ENCODE data around the gene LTF. TPM values are rescaled to one million over a fixed set of nuclear protein-coding genes. Genes with fewer than 3 reads are reported as not detected.

Gene LTF
- total RNA-seq, 1 experiment from 2014 or later = not detected

- no peaks in the 10 kb centered on the region for H3K27me3 ChIP-seq (ENCODE audit: low read length)
- no peaks in the 10 kb centered on the region for H3K9me3 ChIP-seq (ENCODE audit: low read length)
- H3K36me3 ChIP-seq (ENCODE audit: insufficient read depth, low read length) = no peaks in the 10 kb centered on the region
- no peak overlapping the region for H3K4me3 ChIP-seq (ENCODE audit: low read length)
- H2AFZ ChIP-seq (ENCODE audit: low read length) = no peak overlapping the region
- no peak overlapping the region for H3K4me2 ChIP-seq (ENCODE audit: low read depth, low read length, poor library complexity, severe bottlenecking)
- no peaks in the 10 kb centered on the region for H3K4me1 ChIP-seq (ENCODE audit: low read length)
- no peak overlapping the region for H3K27ac ChIP-seq (ENCODE audit: low read length)
- peak; percentile 52 for DNase-seq
- no peaks in the 10 kb centered on the region for H3K79me2 ChIP-seq (ENCODE audit: low read length)
- no peaks in the 10 kb centered on the region for H3K9me2 ChIP-seq (replicated peaks; ENCODE audit: insufficient read depth, low read length)
- peaks cover 2% of the 10 kb centered on the region; the same call in 1 of the 2 replicates for H4K20me1 ChIP-seq (ENCODE audit: insufficient read depth, low read depth, low read length)
- H3K9ac ChIP-seq (ENCODE audit: low read length) = no peak overlapping the region
These were observed 14.8 kb downstream of the LTF start for GRCh38 chr3:46449755-46450552.

GRCh38 chr3:46448721-46449120 is 16.0 kb downstream of the LTF start:
- H3K4me2 ChIP-seq (ENCODE audit: low read depth, low read length, poor library complexity, severe bottlenecking) = no peak overlapping the region
- H3K4me3 ChIP-seq (ENCODE audit: low read length) = no peak overlapping the region

GRCh38 chr3:46447228-46447985 is 17.3 kb downstream of the LTF start:
- H3K4me3 ChIP-seq (ENCODE audit: low read length) = no peak overlapping the region
- H3K79me2 ChIP-seq (ENCODE audit: low read length) = no peaks in the 10 kb centered on the region
- no peaks in the 10 kb centered on the region for H3K9me3 ChIP-seq (ENCODE audit: low read length)
- H3K4me2 ChIP-seq (ENCODE audit: low read depth, low read length, poor library complexity, severe bottlenecking) = no peak overlapping the region
- H3K9me2 ChIP-seq (replicated peaks; ENCODE audit: insufficient read depth, low read length) = no peaks in the 10 kb centered on the region
- H3K9ac ChIP-seq (ENCODE audit: low read length) = no peak overlapping the region
- H2AFZ ChIP-seq (ENCODE audit: low read length) = no peak overlapping the region
- H3K36me3 ChIP-seq (ENCODE audit: insufficient read depth, low read length) = no peaks in the 10 kb centered on the region
- no peaks in the 10 kb centered on the region; the same call in 1 of the 2 replicates for H4K20me1 ChIP-seq (ENCODE audit: insufficient read depth, low read depth, low read length)
- H3K4me1 ChIP-seq (ENCODE audit: low read length) = no peaks in the 10 kb centered on the region
- H3K27me3 ChIP-seq (ENCODE audit: low read length) = no peaks in the 10 kb centered on the region
- DNase-seq = no peak
- H3K27ac ChIP-seq (ENCODE audit: low read length) = no peak overlapping the region

More at GRCh38 chr3:46448721-46449120, 16.0 kb downstream of the LTF start:
- no peak overlapping the region for H2AFZ ChIP-seq (ENCODE audit: low read length)
- no peaks in the 10 kb centered on the region for H3K9me3 ChIP-seq (ENCODE audit: low read length)
- no peaks in the 10 kb centered on the region for H3K79me2 ChIP-seq (ENCODE audit: low read length)
- no peaks in the 10 kb centered on the region for H3K4me1 ChIP-seq (ENCODE audit: low read length)
- DNase-seq = no peak
- no peak overlapping the region for H3K9ac ChIP-seq (ENCODE audit: low read length)
- H3K9me2 ChIP-seq (replicated peaks; ENCODE audit: insufficient read depth, low read length) = no peaks in the 10 kb centered on the region
- no peaks in the 10 kb centered on the region for H3K27me3 ChIP-seq (ENCODE audit: low read length)
- H3K36me3 ChIP-seq (ENCODE audit: insufficient read depth, low read length) = no peaks in the 10 kb centered on the region
- H4K20me1 ChIP-seq (ENCODE audit: insufficient read depth, low read depth, low read length) = no peaks in the 10 kb centered on the region; the same call in 1 of the 2 replicates
- no peak overlapping the region for H3K27ac ChIP-seq (ENCODE audit: low read length)

GRCh38 chr3:46442576-46443530 is 21.9 kb downstream of the LTF start:
- Histone ChIP-seq H3K4me1 (ENCODE audit: low read length) (peaks cover 19% of the 10 kb centered on the region), H3K9me2 (replicated peaks; ENCODE audit: insufficient read depth, low read length) (no peaks in the 10 kb centered on the region), H3K9me3 (ENCODE audit: low read length) (no peaks in the 10 kb centered on the region), H3K27me3 (ENCODE audit: low read length) (no peaks in the 10 kb centered on the region), H3K27ac (ENCODE audit: low read length) (no peak overlapping the region), H3K4me3 (ENCODE audit: low read length) (no peak overlapping the region), H4K20me1 (ENCODE audit: insufficient read depth, low read depth, low read length) (no peaks in the 10 kb centered on the region; the same call in 1 of the 2 replicates), H3K9ac (ENCODE audit: low read length) (no peak overlapping the region), H3K79me2 (ENCODE audit: low read length) (no peaks in the 10 kb centered on the region), H3K4me2 (ENCODE audit: low read depth, low read length, poor library complexity, severe bottlenecking) (no peak overlapping the region), H3K36me3 (ENCODE audit: insufficient read depth, low read length) (no peaks in the 10 kb centered on the region), H2AFZ (ENCODE audit: low read length) (no peak overlapping the region)
- DNase-seq = peak; percentile 83

DNA sequence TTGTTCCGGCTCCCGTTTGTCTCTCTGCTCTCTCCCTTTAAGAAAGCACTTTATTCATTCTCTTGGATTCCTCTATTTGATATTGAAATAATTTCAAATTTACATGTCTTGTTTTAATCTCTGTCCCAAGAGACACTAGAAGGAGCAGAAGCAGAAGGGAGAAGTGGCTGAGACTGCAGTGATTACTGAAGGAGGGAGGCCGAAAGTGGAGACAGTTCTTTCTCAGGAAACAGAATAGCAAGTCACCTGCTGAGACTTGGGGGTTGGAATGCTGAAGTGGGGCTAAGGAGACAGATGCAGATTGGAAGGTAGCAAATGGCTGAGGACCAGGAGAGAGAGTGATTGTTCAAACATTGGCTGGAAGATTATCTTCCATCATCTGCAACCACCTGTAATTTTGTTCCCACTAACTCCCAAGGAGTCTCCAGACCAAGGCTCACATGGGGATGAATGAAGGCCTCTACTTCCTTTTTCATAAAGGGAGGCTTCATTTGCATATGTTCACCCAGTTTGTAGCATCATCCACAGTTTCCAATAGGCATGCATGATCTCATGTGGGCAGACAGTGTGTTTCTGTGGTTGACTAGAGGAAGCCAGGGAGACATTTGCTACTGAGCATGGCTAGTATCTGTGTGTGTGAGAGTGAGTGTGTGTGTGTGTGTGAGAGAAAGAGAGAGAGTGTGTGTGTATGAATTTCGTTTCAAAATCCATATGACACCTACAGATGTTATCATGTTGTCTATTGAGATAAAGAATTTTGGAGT is 24.0 kb downstream of the LTF start:
- no peak overlapping the region for H3K9ac ChIP-seq (ENCODE audit: low read length)
- H3K79me2 ChIP-seq (ENCODE audit: low read length) = no peaks in the 10 kb centered on the region
- no peaks in the 10 kb centered on the region; the same call in 1 of the 2 replicates for H4K20me1 ChIP-seq (ENCODE audit: insufficient read depth, low read depth, low read length)
- H3K27me3 ChIP-seq (ENCODE audit: low read length) = no peaks in the 10 kb centered on the region
- H3K4me1 ChIP-seq (ENCODE audit: low read length) = peaks cover 19% of the 10 kb centered on the region
- H2AFZ ChIP-seq (ENCODE audit: low read length) = no peak overlapping the region
- DNase-seq = peak; percentile 80
- H3K4me3 ChIP-seq (ENCODE audit: low read length) = peak overlapping the region; percentile 21; the same call in 1 of the 2 replicates
- H3K9me3 ChIP-seq (ENCODE audit: low read length) = no peaks in the 10 kb centered on the region
- H3K36me3 ChIP-seq (ENCODE audit: insufficient read depth, low read length) = no peaks in the 10 kb centered on the region
- H3K27ac ChIP-seq (ENCODE audit: low read length) = no peak overlapping the region
- peak overlapping the region; percentile 40 for H3K4me2 ChIP-seq (ENCODE audit: low read depth, low read length, poor library complexity, severe bottlenecking)
- no peaks in the 10 kb centered on the region for H3K9me2 ChIP-seq (replicated peaks; ENCODE audit: insufficient read depth, low read length)

- Histone ChIP-seq H2AFZ (ENCODE audit: low read length) (no peak overlapping the region), H3K4me2 (ENCODE audit: low read depth, low read length, poor library complexity, severe bottlenecking) (no peak overlapping the region), H3K4me1 (ENCODE audit: low read length) (peaks cover 19% of the 10 kb centered on the region), H3K27ac (ENCODE audit: low read length) (no peak overlapping the region), H3K9me3 (ENCODE audit: low read length) (no peaks in the 10 kb centered on the region), H3K79me2 (ENCODE audit: low read length) (no peaks in the 10 kb centered on the region), H3K36me3 (ENCODE audit: insufficient read depth, low read length) (no peaks in the 10 kb centered on the region), H3K9ac (ENCODE audit: low read length) (no peak overlapping the region), H3K9me2 (replicated peaks; ENCODE audit: insufficient read depth, low read length) (no peaks in the 10 kb centered on the region), H3K4me3 (ENCODE audit: low read length) (no peak overlapping the region), H3K27me3 (ENCODE audit: low read length) (no peaks in the 10 kb centered on the region), H4K20me1 (ENCODE audit: insufficient read depth, low read depth, low read length) (no peaks in the 10 kb centered on the region)
- no peak for DNase-seq
These were observed 25.9 kb downstream of the LTF start for GRCh38 chr3:46438831-46439230.

DNA sequence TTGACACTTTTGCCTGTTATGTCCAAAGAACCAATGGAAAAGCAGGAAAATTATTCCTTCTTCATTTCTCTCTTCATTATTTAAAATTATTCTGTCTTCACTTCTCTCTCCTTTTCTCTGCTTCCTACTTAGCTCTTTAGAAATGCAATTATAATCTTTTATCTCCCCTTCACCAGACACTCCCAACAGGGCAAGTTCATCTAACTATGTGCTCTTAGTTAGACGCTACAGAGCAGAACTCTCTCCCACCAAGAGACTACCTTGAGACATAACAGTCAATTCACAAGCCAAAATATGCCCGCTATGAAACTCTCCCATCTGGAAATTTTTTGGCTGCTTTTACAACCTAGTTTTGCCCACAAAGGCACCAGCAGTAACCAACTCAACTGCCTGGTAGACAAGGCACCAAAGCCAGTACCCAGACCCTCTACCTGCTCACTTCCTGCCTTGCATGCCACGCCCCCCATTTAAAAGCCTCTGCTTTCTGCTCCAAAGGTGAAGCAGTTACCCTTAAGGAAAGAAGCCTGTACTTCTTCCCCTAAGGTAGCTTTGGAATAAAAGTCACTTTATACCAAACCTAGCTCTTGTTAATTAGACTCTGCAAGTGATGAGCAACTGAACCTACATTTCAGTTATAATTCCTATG is 29.5 kb downstream of the LTF start:
- Histone ChIP-seq H3K9me2 (replicated peaks; ENCODE audit: insufficient read depth, low read length) (no peaks in the 10 kb centered on the region), H3K4me2 (ENCODE audit: low read depth, low read length, poor library complexity, severe bottlenecking) (no peak overlapping the region), H3K9ac (ENCODE audit: low read length) (no peak overlapping the region), H4K20me1 (ENCODE audit: insufficient read depth, low read depth, low read length) (no peaks in the 10 kb centered on the region), H3K9me3 (ENCODE audit: low read length) (no peaks in the 10 kb centered on the region), H3K4me1 (ENCODE audit: low read length) (peaks cover 5% of the 10 kb centered on the region), H2AFZ (ENCODE audit: low read length) (no peak overlapping the region), H3K27ac (ENCODE audit: low read length) (no peak overlapping the region), H3K79me2 (ENCODE audit: low read length) (no peaks in the 10 kb centered on the region), H3K27me3 (ENCODE audit: low read length) (no peaks in the 10 kb centered on the region), H3K36me3 (ENCODE audit: insufficient read depth, low read length) (no peaks in the 10 kb centered on the region), H3K4me3 (ENCODE audit: low read length) (no peak overlapping the region)
- no peak for DNase-seq
